A549 treated with Mapracorat at 1 μM for 4 hours (cell line): ENCODE results near the gene LYRM7. TPM values are rescaled to one million over a fixed set of nuclear protein-coding genes. Genes with fewer than 3 reads are reported as not detected.

Source experiments
- total RNA-seq: library from RNA; stranded (reverse); fragments of 200-300 nt; extraction: Qiagen RNA extraction; gene quantifications from 5 replicates; pipeline ENCODE4 v1.2.3, GENCODE V29; 2022

The LYRM7 gene
- total RNA-seq, result 2.2 to 4.9 TPM (median 2.8 TPM) in 5 replicates

DNA sequence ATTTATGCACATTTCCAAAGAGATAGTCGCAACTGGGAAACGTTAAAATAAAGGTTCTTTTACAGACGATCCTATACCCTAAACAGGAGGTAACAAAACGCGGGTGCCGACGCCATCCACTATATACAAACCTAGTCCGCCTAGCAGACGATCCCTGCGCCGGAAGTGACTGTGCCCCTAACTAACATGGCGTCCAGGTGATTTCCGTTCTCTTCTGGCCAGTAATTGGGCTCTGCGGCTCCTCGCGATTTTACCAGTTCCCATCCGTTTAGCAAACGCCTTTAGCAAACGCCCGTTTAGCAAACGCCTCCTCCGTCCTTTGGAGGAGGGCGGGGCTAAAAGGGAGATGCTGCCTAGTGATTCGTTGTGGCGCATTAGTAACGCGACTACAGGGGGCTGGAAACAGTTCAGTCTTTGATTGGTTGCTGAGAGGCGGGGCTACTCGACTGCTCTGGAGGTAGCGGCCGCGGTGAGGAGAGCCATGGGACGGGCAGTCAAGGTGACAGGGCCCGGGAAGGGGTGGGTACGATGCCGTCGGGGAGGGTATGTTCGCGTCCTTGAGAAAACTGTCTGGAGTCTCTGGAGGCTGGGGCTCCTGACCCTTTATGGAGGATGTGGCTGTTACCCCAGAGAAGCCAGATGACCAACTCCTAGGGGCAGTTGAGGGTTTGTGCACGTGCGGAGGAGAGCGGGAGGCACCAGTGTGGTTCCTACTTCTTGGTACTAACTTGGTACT is at the start of gene LYRM7:
Gene LYRM7, plus strand, starts transcription at position 405 of the 736 bp plus-strand sequence. Its CDS starts 77 bp downstream, at position 482.

DNA sequence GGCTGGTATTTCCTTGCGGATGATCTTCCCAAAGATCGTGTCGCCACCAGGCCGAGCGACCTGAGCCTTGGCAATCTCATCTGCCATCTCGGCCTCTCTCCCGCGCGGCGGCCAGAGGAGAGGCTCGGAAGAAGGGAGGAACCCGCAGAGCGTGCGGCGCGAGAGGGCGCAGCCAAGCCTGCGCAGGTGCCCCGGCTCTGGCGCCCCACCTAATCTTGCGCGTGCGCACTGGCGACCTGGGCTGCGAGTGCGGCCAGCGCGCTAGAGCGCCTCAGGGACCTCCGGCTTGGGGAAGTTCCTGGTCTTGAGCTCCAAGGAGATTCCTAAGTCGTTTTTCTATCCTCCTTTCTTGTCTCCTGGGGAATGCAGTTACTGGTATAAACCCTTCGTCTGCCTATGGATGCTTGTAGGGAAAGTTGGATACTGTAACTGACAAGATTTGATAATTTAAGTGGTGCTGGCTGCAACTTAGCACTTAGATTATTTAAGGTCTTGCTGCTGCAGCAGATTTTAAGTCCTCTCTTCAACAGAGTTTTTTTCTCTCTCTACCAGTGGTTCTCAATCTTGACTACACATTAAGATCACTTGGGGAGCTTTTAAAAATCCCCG is 5.5 kb upstream of the LYRM7 start, which contains the start of gene HINT1:
Gene HINT1, minus strand, starts transcription at position 138 of the 609 bp plus-strand sequence. Its CDS starts 51 bp downstream, at position 87.

Other genes with a start within 250 kb of the LYRM7 start
- gene HINT1, start 5.7 kb upstream of the LYRM7 start, total RNA-seq, result 469 to 498 TPM (median 493 TPM) in 5 replicates
- 29.6 to 32.6 TPM (median 31.7 TPM) in 5 replicates for gene CDC42SE2, start 93.1 kb downstream of the LYRM7 start, total RNA-seq